GM12891 (cell line): ENCODE measurements around the gene MYH6.

Experiments used
- POLR2AphosphoS5 ChIP-seq: IDR thresholded peaks from 2 replicates; pipeline ENCODE4 v1.6.1; 2011; ENCODE audit warnings: low read depth, low read length, control low read depth
- SPI1 ChIP-seq: IDR thresholded peaks from 2 replicates; pipeline ENCODE4 v1.6.1; 2011; ENCODE audit warnings: low read depth, low read length, control low read depth
- TAF1 ChIP-seq: IDR thresholded peaks from 2 replicates; pipeline ENCODE4 v1.6.1; 2011; ENCODE audit warnings: low read depth, low read length, control low read depth

- no peak for TF ChIP-seq SPI1
- no peak for TF ChIP-seq POLR2AphosphoS5
- TF ChIP-seq TAF1 = no peak
These were observed 8.9 kb downstream of the MYH6 start for GRCh38 chr14:23399136-23399535.
